AG04449 (cell line): ENCODE measurements around the gene CREB5.

Experiments
- CTCF ChIA-PET: fragments of 350-600 bp; formaldehyde crosslinking; extraction: SDS; loops from one replicate; lab custom pipeline; 2021; ENCODE audit warnings: antibody characterized with exemption; lab: Yijun Ruan, JAX
- POLR2A ChIA-PET: fragments of 400-600, 350-600 bp; formaldehyde crosslinking; extraction: SDS; loops from one replicate; lab custom pipeline; 2020; ENCODE audit warnings: antibody characterized with exemption, inconsistent platforms; lab: Yijun Ruan, JAX
- DNase-seq: peaks from one replicate; pipeline ENCODE4 v3.0.0-alpha.2; 2010; ENCODE audit warnings: low read depth, low spot score
- H3K4me3 ChIP-seq: 2 replicates; pipeline ENCODE4 v1.5.1; 2011; ENCODE audit warnings: low read depth, mild to moderate bottlenecking, control low read depth, low read length
- CTCF ChIP-seq: IDR thresholded peaks from one replicate; pipeline ENCODE4 v1.5.1; 2011; ENCODE audit warnings: mild to moderate bottlenecking, moderate library complexity, low read length, control low read depth, inconsistent platforms; ENCODE audit not compliant: insufficient read depth; ENCODE audit errors: missing control alignments

The CREB5 gene

GRCh38 chr7:28873365-28873764, 461.0 kb downstream of the CREB5 start:
- CTCF ChIA-PET = no interaction called here
- no peak for TF ChIP-seq CTCF
- DNase-seq = no peak
- H3K4me3 ChIP-seq = no peak overlapping the region
- POLR2A ChIA-PET = no interaction called here

GRCh38 chr7:28874001-28874400, 461.7 kb downstream of the CREB5 start:
- no peak overlapping the region for H3K4me3 ChIP-seq
- TF ChIP-seq CTCF = no peak
- ChIA-PET POLR2A (no interaction called here), CTCF (no interaction called here)
- DNase-seq = no peak
